Gastrocnemius medialis (tissue), 4 donors: ENCODE measurements around the gene ANGPTL8.
A peak's percentile ranks its signal among the peaks of the same experiment; 100 is the strongest.

Experiments used
- CTCF ChIP-seq, 5 experiments: fragments of 450-650 bp in 3 of 5; fragments of 200-600 bp in 2 of 5; sonication (generic) in 2 of 5; IDR thresholded peaks in 4 of 5; conservative IDR thresholded peaks in 1 of 5; 1 replicate in 4 of 5; 2 replicates in 1 of 5; pipeline ENCODE4 v1.5.1; 2016 to 2019; ENCODE audit warnings: antibody characterized with exemption in 5 of 5, mild to moderate bottlenecking in 3 of 5, moderate library complexity in 3 of 5
- POLR2A ChIP-seq, 2 donors: fragments of 450-650 bp; IDR thresholded peaks; one replicate each; pipeline ENCODE4 v1.6.1; 2017; ENCODE audit warnings: antibody characterized with exemption in 2 of 2, mild to moderate bottlenecking in 2 of 2, moderate library complexity in 2 of 2

- TF ChIP-seq CTCF (IDR thresholded peaks at IDR 0.05 in 4 of 5, conservative IDR thresholded peaks at IDR 0.05 in 1 of 5) = no peak
- TF ChIP-seq POLR2A (IDR thresholded peaks at IDR 0.05) = peak in 1 of 2 donors; percentile 55
These were observed 25.2 kb downstream of the ANGPTL8 start for GRCh38 chr19:11264452-11265176.
